DOHH2 (cell line): ENCODE data around the gene TANGO2.

ENCODE experiments used
- CTCF ChIP-seq: fragments of 200-600 bp; sonication (generic); IDR thresholded peaks from one replicate; pipeline ENCODE4 v1.5.1; 2014; ENCODE audit warnings: antibody characterized with exemption, mild to moderate bottlenecking, low read depth, low read length; ENCODE audit not compliant: poor library complexity, severe bottlenecking
- EZH2phosphoT487 ChIP-seq: fragments of 200-600 bp; sonication (generic); IDR thresholded peaks from 2 replicates; pipeline ENCODE4 v1.6.1; 2017; ENCODE audit warnings: borderline replicate concordance, mild to moderate bottlenecking, antibody characterized with exemption, low read length, moderate library complexity, mixed read lengths

GRCh38 chr22:20087319-20088262, 66.7 kb downstream of the TANGO2 start:
- TF ChIP-seq CTCF (no peak), EZH2phosphoT487 (no peak)
